GM23248 (cell line): Measurements from ENCODE around the gene LAPTM4A.

Source experiments
- EZH2 ChIP-seq: fragments of 200-600 bp; sonication (generic); IDR thresholded peaks from 2 replicates; pipeline ENCODE4 v1.6.1; 2018; ENCODE audit warnings: antibody characterized with exemption, mild to moderate bottlenecking; ENCODE audit not compliant: insufficient read depth, poor library complexity, severe bottlenecking
- EZH2phosphoT487 ChIP-seq: fragments of 200-600 bp; sonication (generic); IDR thresholded peaks from 2 replicates; pipeline ENCODE4 v1.6.1; 2018; ENCODE audit warnings: antibody characterized with exemption, moderate library complexity, mild to moderate bottlenecking, low read depth; ENCODE audit not compliant: insufficient read depth

- TF ChIP-seq EZH2 (no peak), EZH2phosphoT487 (no peak)
These were observed 42.7 kb downstream of the LAPTM4A start for GRCh38 chr2:20008703-20009102.
